Lower lobe of right lung (tissue), 2 donors: ENCODE results near the gene OTX1. TPM values are rescaled to one million over a fixed set of nuclear protein-coding genes. Genes with fewer than 3 reads are reported as not detected.

Experiments used
- ATAC-seq, 2 donors: fragments of 200-7000 bp; cut with Tn5 transposase; one replicate each; pipeline ENCODE4 v1.9.1; 2020 to 2022; ENCODE audit warnings: mild to moderate bottlenecking in 2 of 2, moderate library complexity in 2 of 2
- DNase-seq: peaks from one replicate; pipeline ENCODE4 v3.0.0-alpha.2; 2020
- H3K27ac ChIP-seq: fragments of 200-600 bp; one replicate; pipeline ENCODE4 v1.8.0; 2022
- H3K27me3 ChIP-seq: fragments of 200-600 bp; one replicate; pipeline ENCODE4 v1.8.0; 2022; ENCODE audit warnings: low read depth
- H3K36me3 ChIP-seq: fragments of 200-600 bp; one replicate; pipeline ENCODE4 v1.8.0; 2022; ENCODE audit warnings: mild to moderate bottlenecking
- H3K4me1 ChIP-seq: fragments of 200-600 bp; one replicate; pipeline ENCODE4 v1.8.0; 2022
- H3K4me3 ChIP-seq: fragments of 200-600 bp; one replicate; pipeline ENCODE4 v1.8.0; 2022; ENCODE audit warnings: mild to moderate bottlenecking
- H3K9me3 ChIP-seq: fragments of 200-600 bp; one replicate; pipeline ENCODE4 v1.8.0; 2022
- intact Hi-C: fragments of 100-400 bp; cut with DNase I; formaldehyde crosslinking; loops from one replicate; pipeline ENCODE4 v1.11.0; 2022
- long read RNA-seq: library from polyadenylated mRNA; unstranded; transcript quantifications from one replicate; pipeline ENCODE4 v2.0.0, GENCODE V29; 2021
- total RNA-seq: library from RNA; stranded (reverse); fragmentation: NEBNext Ultra II Directional; extraction: Animal tissue kit (Norgen Biotek cat#: 25700); gene quantifications from one replicate; pipeline ENCODE4 v1.2.1, GENCODE V29; 2021
- TF ChIP-seq, protein P1 (sequence below): fragments of 200-600 bp; IDR thresholded peaks from one replicate; pipeline ENCODE4 v1.8.0; 2022; ENCODE audit warnings: antibody characterized with exemption, mild to moderate bottlenecking
- donor health status: DM: no; HTN: yes; CAD: no; lungs with severe emphysema.

The OTX1 gene
- total RNA-seq = 0.27 TPM
- long read RNA-seq = 0 reads

DNA sequence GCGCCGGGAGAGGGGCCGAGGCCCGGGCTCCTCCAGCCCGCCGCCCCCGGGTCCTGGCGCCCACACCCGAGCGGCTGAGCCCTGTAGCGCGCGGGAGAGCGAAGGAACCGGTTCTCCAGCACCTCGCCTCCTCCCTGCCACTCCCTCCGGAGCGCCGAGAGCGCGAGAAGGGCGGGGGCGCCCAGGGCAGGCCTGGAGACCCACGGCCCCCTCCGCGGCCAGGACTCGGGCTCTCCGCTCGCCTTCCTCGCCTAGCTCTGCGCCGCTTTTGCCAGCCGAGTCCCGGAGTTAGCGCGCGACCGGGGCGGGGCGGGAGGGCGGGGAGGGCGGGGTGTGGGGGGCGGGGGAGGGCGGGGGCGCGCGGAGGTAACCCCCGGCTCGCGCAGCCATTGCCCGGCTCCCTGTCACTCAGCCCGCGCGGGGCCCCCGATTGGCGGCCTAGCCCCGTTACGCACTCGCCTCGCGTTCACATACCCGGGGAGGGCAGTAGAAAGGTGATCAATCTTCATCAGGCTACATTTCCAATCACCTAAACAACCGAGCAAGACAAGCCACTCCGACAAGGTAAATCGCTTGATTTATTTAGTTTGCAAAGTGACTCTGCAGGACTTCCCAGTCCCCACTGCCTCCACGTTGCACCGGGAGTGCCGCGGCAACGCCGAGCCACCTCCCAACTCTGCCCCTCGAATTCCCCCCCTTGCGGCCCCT lies at the start of gene OTX1:
OTX1 (plus strand) TSS at position 497 of the 708 bp plus-strand sequence. CDS start 2,161 bp downstream, outside the sequence.
- Histone ChIP-seq H3K27me3 (peaks cover 100% of the 10 kb centered on the region), H3K9me3 (no peaks in the 10 kb centered on the region), H3K36me3 (no peaks in the 10 kb centered on the region), H3K27ac (no peak within 1 kb of the TSS), H3K4me1 (peaks cover 63% of the 10 kb centered on the region), H3K4me3 (peak within 1 kb of the TSS; percentile 58)
- intact Hi-C loops = no loop called here
- peak; percentile 81 to 82 for ATAC-seq
- TF ChIP-seq, protein P1, sequence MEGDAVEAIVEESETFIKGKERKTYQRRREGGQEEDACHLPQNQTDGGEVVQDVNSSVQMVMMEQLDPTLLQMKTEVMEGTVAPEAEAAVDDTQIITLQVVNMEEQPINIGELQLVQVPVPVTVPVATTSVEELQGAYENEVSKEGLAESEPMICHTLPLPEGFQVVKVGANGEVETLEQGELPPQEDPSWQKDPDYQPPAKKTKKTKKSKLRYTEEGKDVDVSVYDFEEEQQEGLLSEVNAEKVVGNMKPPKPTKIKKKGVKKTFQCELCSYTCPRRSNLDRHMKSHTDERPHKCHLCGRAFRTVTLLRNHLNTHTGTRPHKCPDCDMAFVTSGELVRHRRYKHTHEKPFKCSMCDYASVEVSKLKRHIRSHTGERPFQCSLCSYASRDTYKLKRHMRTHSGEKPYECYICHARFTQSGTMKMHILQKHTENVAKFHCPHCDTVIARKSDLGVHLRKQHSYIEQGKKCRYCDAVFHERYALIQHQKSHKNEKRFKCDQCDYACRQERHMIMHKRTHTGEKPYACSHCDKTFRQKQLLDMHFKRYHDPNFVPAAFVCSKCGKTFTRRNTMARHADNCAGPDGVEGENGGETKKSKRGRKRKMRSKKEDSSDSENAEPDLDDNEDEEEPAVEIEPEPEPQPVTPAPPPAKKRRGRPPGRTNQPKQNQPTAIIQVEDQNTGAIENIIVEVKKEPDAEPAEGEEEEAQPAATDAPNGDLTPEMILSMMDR = no peak
- peak; percentile 69 for DNase-seq

DNA sequence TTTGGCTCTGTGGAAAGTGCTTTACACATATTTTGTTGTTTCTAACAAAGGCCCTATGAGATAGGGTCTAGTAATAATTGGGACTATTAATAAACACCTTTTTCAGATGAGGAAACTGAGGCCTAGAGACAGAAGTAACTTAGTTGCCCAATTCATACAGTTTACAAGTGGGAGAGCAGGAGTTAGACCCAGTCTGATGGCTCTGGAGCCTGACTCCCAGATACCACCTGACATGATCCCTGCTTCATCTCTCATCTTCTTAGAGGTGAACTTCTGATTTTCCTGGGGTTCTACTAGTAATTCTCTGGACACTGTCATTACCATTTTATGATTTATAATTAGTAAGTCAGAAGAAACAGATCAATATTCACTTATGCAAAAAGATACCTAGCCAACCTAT lies 49.1 kb upstream of the OTX1 start:
- Histone ChIP-seq H3K4me3 (no peak overlapping the region), H3K36me3 (peaks cover 5% of the 10 kb centered on the region), H3K4me1 (no peaks in the 10 kb centered on the region), H3K9me3 (no peaks in the 10 kb centered on the region), H3K27ac (no peak overlapping the region), H3K27me3 (no peaks in the 10 kb centered on the region)
- TF ChIP-seq, protein P1 = no peak
- DNase-seq (no peak), ATAC-seq (no peak)
- intact Hi-C loops = no loop called here

DNA sequence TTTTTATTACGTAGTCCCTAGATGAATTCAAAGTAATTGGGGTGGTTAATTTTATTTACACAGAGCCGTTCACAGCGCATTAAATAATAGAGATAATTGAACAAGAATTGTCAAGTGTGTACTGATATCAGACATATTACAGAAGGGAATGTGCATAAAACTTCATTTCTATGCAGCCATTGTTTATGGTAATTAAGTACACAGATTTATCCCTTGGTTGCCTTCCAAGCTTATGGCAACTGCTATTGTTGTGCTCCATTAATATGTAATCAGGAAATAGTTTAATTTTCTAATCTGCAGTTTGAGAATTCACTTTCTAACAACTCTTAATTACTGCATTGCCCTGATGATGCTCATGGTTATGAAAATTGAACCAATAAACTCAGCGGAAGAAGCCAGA lies 47.3 kb upstream of the OTX1 start:
- Histone ChIP-seq H3K9me3 (no peaks in the 10 kb centered on the region), H3K4me1 (no peaks in the 10 kb centered on the region), H3K27ac (no peak overlapping the region), H3K4me3 (no peak overlapping the region), H3K27me3 (no peaks in the 10 kb centered on the region), H3K36me3 (no peaks in the 10 kb centered on the region)
- ATAC-seq (no peak), DNase-seq (no peak)
- TF ChIP-seq, protein P1 = no peak
- intact Hi-C loops = no loop called here

DNA sequence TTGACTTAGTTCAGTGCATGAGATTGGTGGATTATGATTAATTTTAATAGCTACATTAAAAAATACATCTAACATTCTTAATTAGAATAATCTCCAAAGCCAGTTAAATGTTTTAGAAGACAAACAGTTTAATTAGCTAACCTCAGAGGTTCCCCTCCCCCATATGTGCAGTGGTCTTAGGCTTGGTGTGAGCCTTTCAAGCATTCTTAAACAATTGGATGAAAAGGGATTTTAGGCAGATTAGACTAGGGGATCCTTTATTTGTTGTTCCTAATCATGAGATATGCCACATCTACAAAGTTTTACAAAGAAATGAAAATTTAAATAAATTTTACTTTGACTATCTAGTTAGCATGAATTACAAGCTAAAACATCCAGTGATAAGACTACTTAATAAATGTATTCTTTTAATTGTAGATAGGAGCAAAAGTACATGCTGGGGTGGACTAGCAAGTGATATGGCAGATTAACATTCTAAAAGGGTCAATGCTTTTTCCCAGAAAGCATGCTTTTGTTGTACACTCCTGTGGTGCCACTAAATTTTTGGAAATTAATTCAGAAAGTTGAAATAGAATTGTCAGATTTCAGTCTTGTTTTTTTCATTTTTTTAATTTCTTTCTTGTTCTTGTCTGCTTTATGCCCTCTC lies 42.7 kb upstream of the OTX1 start:
- TF ChIP-seq, protein P1 = no peak
- no peaks in the 10 kb centered on the region for H3K4me1 ChIP-seq
- no peaks in the 10 kb centered on the region for H3K27me3 ChIP-seq
- intact Hi-C loops = no loop called here
- no peak for ATAC-seq
- no peaks in the 10 kb centered on the region for H3K36me3 ChIP-seq
- no peak overlapping the region for H3K27ac ChIP-seq
- no peak overlapping the region for H3K4me3 ChIP-seq
- DNase-seq = no peak
- H3K9me3 ChIP-seq = no peaks in the 10 kb centered on the region

DNA sequence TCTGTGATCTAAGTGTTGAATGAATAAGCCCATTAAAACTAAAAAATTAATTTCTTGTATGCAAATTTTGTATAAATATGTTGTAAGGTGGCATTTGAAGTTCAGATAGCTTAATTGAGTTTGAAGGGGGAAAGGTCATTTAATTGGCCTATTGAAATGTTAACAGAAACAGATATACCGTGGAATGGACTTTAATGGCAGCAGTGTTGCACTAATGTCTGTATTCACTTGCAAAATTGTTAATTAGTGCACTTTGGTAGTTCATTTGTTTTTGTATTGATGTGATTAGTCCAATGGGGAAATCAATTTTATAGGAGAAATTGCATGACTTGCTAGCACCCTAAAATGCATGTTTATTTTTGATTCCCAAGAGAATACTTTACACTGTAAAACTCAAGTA lies 41.8 kb upstream of the OTX1 start:
- H3K36me3 ChIP-seq = no peaks in the 10 kb centered on the region
- ATAC-seq (no peak), DNase-seq (no peak)
- TF ChIP-seq, protein P1 = no peak
- H3K27me3 ChIP-seq = no peaks in the 10 kb centered on the region
- no peaks in the 10 kb centered on the region for H3K4me1 ChIP-seq
- no peak overlapping the region for H3K4me3 ChIP-seq
- intact Hi-C loops = no loop called here
- no peak overlapping the region for H3K27ac ChIP-seq
- H3K9me3 ChIP-seq = no peaks in the 10 kb centered on the region
